Astrocyte (in vitro differentiated cells and primary cell): Measurements from ENCODE around the gene LHFPL2. TPM values are rescaled to one million over a fixed set of nuclear protein-coding genes. Genes with fewer than 3 reads are reported as not detected.

Experiments
- DNase-seq: peaks from one replicate; pipeline ENCODE4 v3.0.0-alpha.2; 2010; ENCODE audit warnings: low read depth
- FAIRE-seq: peaks from 2 replicates; lab custom pipeline; 2011; peaks lifted over from hg19 to GRCh38; lab: Jason Lieb, UNC
- H2AFZ ChIP-seq: 2 replicates; pipeline ENCODE4 v1.6.0; 2012; ENCODE audit warnings: low read depth, low read length, inconsistent platforms
- H3K27ac ChIP-seq: 2 replicates; pipeline ENCODE4 v1.5.1; 2011; ENCODE audit warnings: low read depth, low read length, inconsistent platforms
- H3K27me3 ChIP-seq: 2 replicates; pipeline ENCODE4 v1.6.0; 2011; ENCODE audit warnings: low read length, inconsistent platforms; ENCODE audit not compliant: insufficient read depth
- H3K36me3 ChIP-seq: 2 replicates; pipeline ENCODE4 v1.5.1; 2011; ENCODE audit warnings: low read length, inconsistent platforms; ENCODE audit not compliant: insufficient read depth
- H3K4me1 ChIP-seq: 2 replicates; pipeline ENCODE4 v1.5.1; 2011; ENCODE audit warnings: low read length, inconsistent platforms; ENCODE audit not compliant: insufficient read depth
- H3K4me2 ChIP-seq: 2 replicates; pipeline ENCODE4 v1.6.0; 2012; ENCODE audit warnings: low read length, inconsistent platforms
- H3K4me3 ChIP-seq: 2 replicates; pipeline ENCODE4 v1.5.1; 2011; ENCODE audit warnings: low read depth, mild to moderate bottlenecking, low read length, inconsistent platforms; ENCODE audit not compliant: insufficient read depth
- H3K79me2 ChIP-seq: 2 replicates; pipeline ENCODE4 v1.6.0; 2012; ENCODE audit warnings: mild to moderate bottlenecking, low read length, inconsistent platforms; ENCODE audit not compliant: insufficient read depth
- H3K9ac ChIP-seq: 2 replicates; pipeline ENCODE4 v1.6.0; 2012; ENCODE audit warnings: mild to moderate bottlenecking, low read length, inconsistent platforms
- H3K9me3 ChIP-seq: 2 replicates; pipeline ENCODE4 v1.5.1; 2012; ENCODE audit warnings: low read depth, mild to moderate bottlenecking, low read length, inconsistent platforms; ENCODE audit not compliant: insufficient read depth
- H4K20me1 ChIP-seq: 2 replicates; pipeline ENCODE4 v1.6.0; 2012; ENCODE audit warnings: low read length, inconsistent platforms; ENCODE audit not compliant: insufficient read depth
- H3K27ac Mint-ChIP-seq: one replicate; pipeline ENCODE4 v1.8.0; 2021; ENCODE audit warnings: mild to moderate bottlenecking, mixed read lengths; ENCODE audit not compliant: unreplicated experiment
- H3K27me3 Mint-ChIP-seq: one replicate; pipeline ENCODE4 v1.8.0; 2021; ENCODE audit warnings: low read depth, mixed read lengths; ENCODE audit not compliant: unreplicated experiment
- H3K36me3 Mint-ChIP-seq: one replicate; pipeline ENCODE4 v1.8.0; 2021; ENCODE audit warnings: low read depth, mixed read lengths; ENCODE audit not compliant: unreplicated experiment
- H3K4me1 Mint-ChIP-seq: one replicate; pipeline ENCODE4 v1.8.0; 2021; ENCODE audit warnings: low read depth, mixed read lengths; ENCODE audit not compliant: unreplicated experiment
- H3K4me3 Mint-ChIP-seq: one replicate; pipeline ENCODE4 v1.8.0; 2021; ENCODE audit warnings: mild to moderate bottlenecking, moderate library complexity, mixed read lengths; ENCODE audit not compliant: unreplicated experiment
- H3K9me3 Mint-ChIP-seq: one replicate; pipeline ENCODE4 v1.8.0; 2021; ENCODE audit warnings: mild to moderate bottlenecking, mixed read lengths; ENCODE audit not compliant: unreplicated experiment
- CTCF ChIP-seq: IDR thresholded peaks from 2 replicates; pipeline ENCODE4 v1.5.1; 2011; ENCODE audit warnings: low read depth, mild to moderate bottlenecking, inconsistent platforms, low read length, moderate library complexity; ENCODE audit not compliant: insufficient read depth
- EZH2 ChIP-seq: IDR thresholded peaks from 2 replicates; pipeline ENCODE4 v1.6.1; 2012; ENCODE audit warnings: mild to moderate bottlenecking, low read length, inconsistent platforms; ENCODE audit not compliant: insufficient read depth
- total RNA-seq: library from RNA; stranded (reverse); gene quantifications from 2 replicates; pipeline ENCODE4 v1.2.1, GENCODE V29; 2021

The LHFPL2 gene
- total RNA-seq, 1 donor from 2014 or later: 17.0 TPM

GRCh38 chr5:78483809-78484521, 164.6 kb downstream of the LHFPL2 start:
- Mint-ChIP-seq H3K9me3 (no peaks in the 10 kb centered on the region), H3K27ac (peak overlapping the region; percentile 3), H3K4me1 (peaks cover 8% of the 10 kb centered on the region), H3K36me3 (peaks cover 8% of the 10 kb centered on the region), H3K4me3 (no peak overlapping the region), H3K27me3 (no peaks in the 10 kb centered on the region)
- H3K79me2 ChIP-seq: no peaks in the 10 kb centered on the region
- FAIRE-seq: no peak
- no peaks in the 10 kb centered on the region for H3K9me3 ChIP-seq
- H3K27me3 ChIP-seq: no peaks in the 10 kb centered on the region
- peaks cover 5% of the 10 kb centered on the region for H3K4me1 ChIP-seq
- no peak overlapping the region for H3K4me3 ChIP-seq
- no peak overlapping the region for H3K27ac ChIP-seq
- peak; percentile 41 for DNase-seq
- peaks cover 9% of the 10 kb centered on the region for H4K20me1 ChIP-seq
- no peak overlapping the region for H3K4me2 ChIP-seq
- TF ChIP-seq CTCF (no peak), EZH2 (no peak)
- H2AFZ ChIP-seq: no peak overlapping the region
- H3K9ac ChIP-seq: no peak overlapping the region
- H3K36me3 ChIP-seq: peaks cover 12% of the 10 kb centered on the region

- Histone ChIP-seq H3K27ac (no peak overlapping the region), H4K20me1 (peaks cover 9% of the 10 kb centered on the region), H3K4me1 (peaks cover 5% of the 10 kb centered on the region), H3K27me3 (no peaks in the 10 kb centered on the region), H3K4me2 (no peak overlapping the region), H3K9me3 (no peaks in the 10 kb centered on the region), H3K9ac (no peak overlapping the region), H2AFZ (no peak overlapping the region), H3K79me2 (no peaks in the 10 kb centered on the region), H3K4me3 (no peak overlapping the region), H3K36me3 (peaks cover 4% of the 10 kb centered on the region)
- Mint-ChIP-seq H3K4me3 (no peak overlapping the region), H3K27me3 (no peaks in the 10 kb centered on the region), H3K27ac (no peak overlapping the region), H3K4me1 (peaks cover 8% of the 10 kb centered on the region), H3K36me3 (peaks cover 3% of the 10 kb centered on the region), H3K9me3 (no peaks in the 10 kb centered on the region)
- no peak for DNase-seq
- TF ChIP-seq EZH2 (no peak), CTCF (no peak)
- no peak for FAIRE-seq
Measured at GRCh38 chr5:78482948-78483347, 165.6 kb downstream of the LHFPL2 start.

- Histone ChIP-seq H4K20me1 (no peaks in the 10 kb centered on the region), H2AFZ (no peak overlapping the region), H3K79me2 (no peaks in the 10 kb centered on the region), H3K4me3 (no peak overlapping the region), H3K9ac (no peak overlapping the region), H3K27ac (no peak overlapping the region), H3K4me1 (no peaks in the 10 kb centered on the region), H3K4me2 (no peak overlapping the region), H3K27me3 (no peaks in the 10 kb centered on the region), H3K36me3 (no peaks in the 10 kb centered on the region), H3K9me3 (no peaks in the 10 kb centered on the region)
- Mint-ChIP-seq H3K36me3 (no peaks in the 10 kb centered on the region), H3K27ac (no peak overlapping the region), H3K27me3 (no peaks in the 10 kb centered on the region), H3K4me3 (no peak overlapping the region), H3K9me3 (no peaks in the 10 kb centered on the region), H3K4me1 (no peaks in the 10 kb centered on the region)
- FAIRE-seq (no peak), DNase-seq (no peak)
- TF ChIP-seq EZH2 (no peak), CTCF (no peak)
Measured at GRCh38 chr5:78476795-78477194, 171.8 kb downstream of the LHFPL2 start.
